HG03469 (cell line): Measurements from ENCODE around the gene MYO1G.
"Not testable (repeated sequence)": the region's sequence is repeated elsewhere in the genome, so short reads cannot be mapped to it uniquely, and the experiment has no call there.

Experiments
- ATAC-seq: cut with Tn5 transposase; IDR thresholded peaks from one replicate; pipeline ENCODE4 v1.9.1; 2021; ENCODE audit warnings: mild to moderate bottlenecking, moderate library complexity, moderate number of reproducible peaks; ENCODE audit not compliant: unreplicated experiment

MYO1G gene

DNA sequence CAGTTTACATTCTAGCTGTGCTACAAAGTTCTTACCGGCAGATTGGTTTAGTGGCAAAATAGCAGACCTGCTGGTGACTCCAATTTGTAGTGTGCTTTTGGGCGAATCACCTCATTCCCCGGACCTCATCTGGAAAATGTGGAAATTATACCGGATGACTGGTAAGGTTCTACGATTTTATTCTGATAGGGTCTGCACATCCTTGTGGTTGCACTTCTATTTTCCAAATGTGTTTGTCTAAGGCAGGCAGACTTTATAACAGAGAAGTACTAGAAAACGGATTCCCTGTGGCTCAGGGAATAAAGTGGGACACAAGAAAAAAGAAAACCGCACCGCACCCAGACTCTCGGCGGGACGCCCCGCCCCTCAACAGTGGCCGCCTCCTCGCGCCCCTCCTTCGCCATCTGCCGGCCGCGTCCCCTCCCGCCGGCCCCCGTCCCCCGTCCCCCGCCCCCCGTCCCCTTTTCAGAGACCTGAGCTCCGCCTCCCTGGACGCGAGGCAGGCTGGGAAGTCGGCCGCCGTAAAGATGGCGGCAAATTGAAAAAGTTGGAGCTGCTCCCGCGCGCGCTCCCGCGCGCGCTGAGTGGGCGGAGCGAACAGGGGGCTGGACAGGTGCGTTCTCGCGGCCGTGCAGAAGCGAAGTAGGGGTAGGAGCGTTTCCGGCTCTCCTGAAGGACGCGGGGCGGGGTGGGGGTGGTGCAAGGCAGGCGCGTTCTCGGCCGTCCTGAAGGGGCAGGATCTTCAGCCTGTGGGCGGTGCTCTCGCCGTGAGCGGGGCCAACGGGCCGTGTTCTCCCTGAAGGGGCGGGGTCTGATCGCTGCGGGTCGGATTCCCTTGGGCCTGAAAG lies 20.7 kb upstream of the MYO1G start:
- peak; percentile 44 for ATAC-seq

DNA sequence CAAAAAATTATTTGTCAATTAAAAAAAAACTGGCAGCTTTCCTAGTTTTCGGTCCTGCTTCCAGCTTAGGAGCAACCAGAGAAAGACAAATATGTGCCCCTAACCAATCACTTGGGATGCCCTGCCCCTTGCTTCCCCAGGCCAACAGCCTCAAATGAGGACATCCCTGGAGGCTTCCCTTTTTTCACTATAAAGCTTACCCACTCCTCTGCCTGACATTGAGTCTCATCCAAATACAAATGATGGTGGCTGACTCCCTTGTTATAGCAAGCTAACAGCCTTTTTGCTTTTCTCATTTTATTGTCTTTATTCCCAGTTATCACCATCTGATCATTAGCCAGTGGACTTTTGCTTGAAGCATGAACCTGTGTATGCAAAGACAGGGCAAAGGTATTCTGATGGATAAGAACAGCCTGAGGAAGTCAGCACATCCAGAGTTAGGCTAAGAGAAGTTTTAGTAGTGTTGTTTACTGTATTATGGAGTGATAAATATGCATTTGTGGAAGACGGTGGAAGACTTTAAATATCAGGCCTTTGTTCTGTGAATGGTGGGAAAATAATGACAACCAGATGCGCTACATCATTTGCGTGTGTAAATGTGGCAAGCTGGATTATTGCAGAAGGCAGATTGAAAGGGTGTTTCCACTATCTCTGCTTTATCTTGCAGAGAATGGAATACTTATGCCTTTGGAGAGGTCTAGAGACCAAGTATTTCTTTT lies 19.5 kb upstream of the MYO1G start:
- no peak for ATAC-seq

DNA sequence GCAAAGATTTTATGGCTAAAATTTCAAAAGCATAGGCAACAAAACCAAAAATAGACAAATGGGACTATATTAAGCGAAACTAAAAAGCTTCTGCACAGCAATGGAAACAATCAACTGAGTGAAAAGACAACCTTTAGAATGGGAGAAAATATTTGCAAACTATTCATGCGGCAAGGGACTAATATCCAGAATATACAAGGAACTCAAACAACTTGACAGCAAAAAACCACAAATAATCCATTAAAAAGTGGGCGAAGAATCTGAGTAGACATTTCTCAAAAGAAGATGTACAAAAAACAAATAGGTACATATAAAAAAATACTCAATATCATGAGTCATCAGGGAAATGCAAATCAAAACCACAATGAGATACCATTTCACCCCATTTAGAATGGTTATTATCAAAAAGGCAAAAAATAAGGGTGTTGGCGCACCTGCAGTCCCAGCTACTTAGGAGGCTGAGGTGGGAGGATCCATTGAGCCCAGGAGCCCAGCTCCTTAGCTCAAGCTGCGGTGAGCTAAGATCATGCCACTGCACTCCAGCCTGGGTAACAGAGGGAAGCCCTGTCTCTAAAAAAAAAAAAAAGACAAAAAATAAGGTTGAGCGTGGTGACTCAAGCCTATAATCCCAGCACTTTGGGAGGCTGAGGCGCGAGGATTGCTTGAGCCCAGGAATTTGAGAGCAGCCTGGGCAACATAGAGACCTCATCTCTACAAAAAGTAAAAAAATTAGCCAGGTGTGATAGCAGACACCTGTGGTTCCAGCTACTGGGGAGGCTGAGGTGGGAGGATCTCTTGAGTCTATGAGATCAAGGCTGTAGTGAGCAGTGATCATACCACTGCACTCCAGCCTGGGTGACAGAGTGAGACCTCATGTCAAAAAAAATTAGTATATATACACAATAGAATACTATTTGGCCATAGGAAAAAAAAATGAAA lies 17.0 kb upstream of the MYO1G start:
- ATAC-seq = no peak

GRCh38 chr7:44994877-44995554 lies 16.2 kb upstream of the MYO1G start:
- ATAC-seq = no peak

GRCh38 chr7:44992004-44992795 lies 13.4 kb upstream of the MYO1G start:
- ATAC-seq = not testable (repeated sequence)

GRCh38 chr7:44990109-44991023 lies 11.6 kb upstream of the MYO1G start:
- no peak for ATAC-seq

GRCh38 chr7:44989132-44989531 lies 10.3 kb upstream of the MYO1G start:
- no peak for ATAC-seq

GRCh38 chr7:44988701-44989100 lies 9.9 kb upstream of the MYO1G start:
- no peak for ATAC-seq

GRCh38 chr7:44987996-44988395 lies 9.2 kb upstream of the MYO1G start:
- no peak for ATAC-seq

GRCh38 chr7:44987457-44987856 lies 8.6 kb upstream of the MYO1G start:
- no peak for ATAC-seq

- peak; percentile 93 for ATAC-seq
These were observed 7.6 kb upstream of the MYO1G start for GRCh38 chr7:44986218-44987053.

DNA sequence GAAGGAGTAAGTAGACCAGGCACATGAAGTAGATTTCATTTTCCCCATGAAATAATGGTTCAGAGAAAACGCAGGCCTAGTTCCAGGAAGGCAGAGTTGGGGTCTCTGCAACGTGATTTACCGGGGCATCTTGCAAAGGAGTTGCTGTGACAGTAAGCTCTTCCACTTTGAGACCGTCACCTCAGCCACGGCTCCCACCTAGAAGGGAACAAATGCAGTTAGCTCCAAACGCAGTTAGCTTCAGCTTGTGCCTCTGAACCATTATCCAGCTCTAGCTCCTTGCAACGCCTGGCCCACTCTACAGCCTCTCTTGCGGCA lies 7.0 kb upstream of the MYO1G start:
- no peak for ATAC-seq

DNA sequence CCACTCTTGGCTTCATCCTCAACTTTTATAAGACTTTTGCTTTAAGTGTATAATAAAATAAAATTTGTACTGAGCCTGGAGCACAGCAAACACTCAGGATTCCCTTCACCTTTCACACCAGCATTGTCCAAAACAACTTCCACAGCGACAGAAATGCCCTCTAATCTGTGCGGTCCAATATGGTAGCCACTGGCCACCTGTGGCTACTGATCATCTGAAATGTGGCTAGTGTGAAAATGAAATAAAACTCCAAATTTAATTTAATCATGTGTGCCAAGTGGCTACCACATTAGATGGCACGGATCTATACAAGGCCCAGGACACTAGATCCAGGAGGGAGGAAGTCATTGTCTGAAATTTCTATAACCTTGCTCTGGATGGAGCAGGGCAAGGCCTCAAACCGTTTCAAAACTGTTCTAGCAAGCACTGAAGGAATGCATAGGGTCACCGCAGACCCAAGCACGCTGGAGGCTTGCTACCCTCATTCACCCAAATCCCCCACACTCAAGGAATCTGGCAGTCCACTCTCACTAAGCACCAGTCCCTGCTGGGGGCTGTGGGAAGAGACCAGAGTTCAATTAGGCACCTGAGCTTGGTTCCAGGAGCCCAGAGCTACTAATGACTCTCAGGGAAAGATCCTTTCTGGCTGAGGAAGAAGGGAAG lies 6.3 kb upstream of the MYO1G start:
- ATAC-seq = no peak

GRCh38 chr7:44984478-44984758 lies 5.6 kb upstream of the MYO1G start:
- ATAC-seq = no peak

- ATAC-seq = no peak
These were observed 5.1 kb upstream of the MYO1G start for GRCh38 chr7:44983742-44984477.

GRCh38 chr7:44982970-44983369 lies 4.2 kb upstream of the MYO1G start:
- no peak for ATAC-seq

GRCh38 chr7:44982535-44982923 lies 3.7 kb upstream of the MYO1G start:
- ATAC-seq = no peak
